CD4-positive, alpha-beta T cell (primary cell): ENCODE data around the gene ELAC1. TPM values are rescaled to one million over a fixed set of nuclear protein-coding genes. Genes with fewer than 3 reads are reported as not detected.

Experiments
- ATAC-seq: fragments of 200-7000 bp; cut with Tn5 transposase; one replicate; pipeline ENCODE4 v1.10.0; 2022; ENCODE audit warnings: mild to moderate bottlenecking; ENCODE audit not compliant: poor library complexity
- CTCF ChIA-PET: fragments of 350-600 bp; sonication (Branson Sonifier 250); formaldehyde crosslinking; loops from one replicate; lab custom pipeline; 2021; ENCODE audit warnings: antibody characterized with exemption, inconsistent platforms; lab: Charles Lee
- POLR2A ChIA-PET: fragments of 350-600 bp; sonication (Branson Sonifier 250); formaldehyde crosslinking; loops from one replicate; lab custom pipeline; 2021; ENCODE audit warnings: antibody characterized with exemption, inconsistent platforms; lab: Charles Lee
- DNase-seq, 14 experiments: peaks; one replicate each; pipeline ENCODE4 v3.0.0-alpha.2; 2013 to 2020; ENCODE audit warnings: mixed read lengths in 2 of 14
- H3K27ac ChIP-seq, 2 donors: one replicate each; pipeline versions ENCODE4 v1.5.1 to v1.7.0; 2013; ENCODE audit warnings: low read length in 2 of 2, low read depth in 1 of 2, mild to moderate bottlenecking in 1 of 2
- H3K27me3 ChIP-seq, 2 experiments: 1 replicate in 1 of 2; 2 replicates in 1 of 2; pipeline versions ENCODE4 v1.6.1 to v1.7.0; 2013; ENCODE audit warnings: low read length in 2 of 2, control low read depth in 1 of 2, mild to moderate bottlenecking in 1 of 2, moderate library complexity in 1 of 2; ENCODE audit not compliant: insufficient read depth in 2 of 2, control insufficient read depth in 1 of 2
- H3K36me3 ChIP-seq: one replicate; pipeline ENCODE4 v1.6.1; 2013; ENCODE audit warnings: low read length, control low read depth; ENCODE audit not compliant: insufficient read depth
- H3K4me1 ChIP-seq: one replicate; pipeline ENCODE4 v1.6.1; 2013; ENCODE audit warnings: low read length, control low read depth; ENCODE audit not compliant: insufficient read depth
- H3K4me3 ChIP-seq: one replicate; pipeline ENCODE4 v1.5.1; 2013; ENCODE audit warnings: mild to moderate bottlenecking, low read length, moderate library complexity
- H3K9me3 ChIP-seq, 2 experiments: 1 replicate in 1 of 2; 2 replicates in 1 of 2; pipeline versions ENCODE4 v1.6.1 to v1.7.0; 2013; ENCODE audit warnings: low read length in 2 of 2, mild to moderate bottlenecking in 2 of 2, control low read depth in 1 of 2, moderate library complexity in 1 of 2; ENCODE audit not compliant: control insufficient read depth in 1 of 2, insufficient read depth in 1 of 2
- H3K27ac Mint-ChIP-seq: one replicate; pipeline ENCODE4 v1.8.0; 2020; ENCODE audit warnings: mixed read lengths
- H3K27me3 Mint-ChIP-seq: one replicate; pipeline ENCODE4 v1.8.0; 2021; ENCODE audit warnings: mixed read lengths
- H3K36me3 Mint-ChIP-seq: one replicate; pipeline ENCODE4 v1.8.0; 2021; ENCODE audit warnings: low read depth, mixed read lengths
- H3K4me1 Mint-ChIP-seq: one replicate; pipeline ENCODE4 v1.8.0; 2021; ENCODE audit warnings: low read depth, mixed read lengths
- H3K4me3 Mint-ChIP-seq: one replicate; pipeline ENCODE4 v1.8.0; 2020; ENCODE audit warnings: mild to moderate bottlenecking, mixed read lengths
- H3K9me3 Mint-ChIP-seq: one replicate; pipeline ENCODE4 v1.8.0; 2020; ENCODE audit warnings: mixed read lengths
- CTCF ChIP-seq: fragments of 200-600 bp; IDR thresholded peaks from one replicate; pipeline ENCODE4 v1.8.0; 2022; ENCODE audit warnings: antibody characterized with exemption, mild to moderate bottlenecking
- intact Hi-C, 2 experiments: fragments of 100-400 bp; cut with DNase I in 1 of 2; cut with micrococcal nuclease in 1 of 2; formaldehyde crosslinking; loops; one replicate each; pipeline versions ENCODE4 v1.15.1 to v1.9.0; 2023 to 2025; cut with DNase I, micrococcal nuclease
- total RNA-seq, 174 experiments: library from RNA in 2 of 174; stranded (reverse) in 2 of 174; gene quantifications; one replicate each; pipeline ENCODE4 v1.2.3 and lab custom pipeline; 2021 to 2026

Gene ELAC1
- total RNA-seq, 2 experiments from 2014 or later: 3.0 to 4.6 TPM

DNA sequence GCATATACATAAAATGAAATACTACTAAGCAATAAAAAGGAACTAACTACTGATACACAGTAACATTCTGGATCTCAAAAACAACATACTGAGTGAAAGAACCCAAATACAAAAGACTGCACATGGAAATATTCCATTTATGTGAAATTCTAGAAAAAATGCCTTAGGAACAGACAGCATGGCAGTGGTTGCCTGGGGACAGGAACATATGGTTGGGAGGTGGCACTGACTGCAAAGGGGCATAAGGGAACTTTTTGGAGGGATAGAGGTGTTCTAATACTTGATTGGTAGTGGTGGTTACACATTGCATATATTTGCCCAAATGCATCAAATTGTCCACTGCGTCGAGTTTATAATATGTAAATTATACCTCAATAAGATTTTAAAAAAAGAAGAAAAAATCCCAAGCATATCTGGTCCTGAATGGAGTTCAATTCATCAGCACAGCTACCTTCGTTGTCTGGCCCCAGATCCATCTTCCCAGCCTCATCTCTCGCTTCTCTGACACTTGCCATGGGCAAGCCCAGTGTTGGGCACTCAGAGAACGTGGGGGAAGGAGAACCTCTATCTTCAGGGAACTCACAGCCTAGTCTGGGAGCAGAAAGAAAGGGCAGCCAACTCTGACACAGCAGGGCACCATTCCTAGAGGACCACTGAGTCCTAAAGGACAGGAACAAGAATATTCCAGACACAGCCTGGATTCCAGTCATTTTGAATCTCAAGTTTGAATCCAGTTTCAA, 53.6 kb downstream of the ELAC1 start:
- TF ChIP-seq CTCF: no peak
- H3K4me1 Mint-ChIP-seq: peaks cover 6% of the 10 kb centered on the region
- ATAC-seq (no peak), DNase-seq (no peak)
- no peak overlapping the region for H3K27ac ChIP-seq
- H3K27ac Mint-ChIP-seq: no peak overlapping the region
- CTCF ChIA-PET: no interaction called here
- no peaks in the 10 kb centered on the region for H3K27me3 ChIP-seq
- H3K4me3 ChIP-seq: no peak overlapping the region
- POLR2A ChIA-PET: interaction anchor here (2.2 kb wide), 1 partner anchor 8 kb away, joined by 9 read pairs; the partner anchor contains the start of gene SMAD4
- H3K4me3 Mint-ChIP-seq: no peak overlapping the region
- peaks cover 4% of the 10 kb centered on the region for H3K9me3 Mint-ChIP-seq
- H3K4me1 ChIP-seq: peaks cover 4% of the 10 kb centered on the region
- no peaks in the 10 kb centered on the region for H3K27me3 Mint-ChIP-seq
- H3K9me3 ChIP-seq: peaks cover 0 to 4% of the 10 kb centered on the region in 2 experiments
- H3K36me3 ChIP-seq: peaks cover 3% of the 10 kb centered on the region
- intact Hi-C loops: no loop called here
- peaks cover 7% of the 10 kb centered on the region for H3K36me3 Mint-ChIP-seq

- no peak overlapping the region for H3K27ac Mint-ChIP-seq
- no peak for TF ChIP-seq CTCF
- H3K36me3 Mint-ChIP-seq: peaks cover 26% of the 10 kb centered on the region
- Histone ChIP-seq H3K9me3 (peaks cover 0 to 4% of the 10 kb centered on the region in 2 experiments), H3K27me3 (no peaks in the 10 kb centered on the region), H3K4me1 (peaks cover 23% of the 10 kb centered on the region), H3K36me3 (peaks cover 9% of the 10 kb centered on the region), H3K27ac (no peak overlapping the region), H3K4me3 (no peak overlapping the region)
- ATAC-seq: no peak
- H3K9me3 Mint-ChIP-seq: peaks cover 4% of the 10 kb centered on the region
- H3K4me3 Mint-ChIP-seq: no peak overlapping the region
- ChIA-PET CTCF (interaction anchor here (1.0 kb wide), 1 partner anchor 26 kb away, joined by 3 read pairs; no protein-coding TSS in a partner anchor), POLR2A (interaction anchor here (0.9 kb wide), 1 partner anchor 57 kb away, joined by 3 read pairs; the partner anchor contains the start of gene ELAC1)
- intact Hi-C loops: loop anchor here (2.0 to 5.0 kb wide), 2 partner anchors 169 to 738 kb away; partner anchors contain the start of gene CXXC1 (in 1 of the 2)
- DNase-seq: no peak
- H3K4me1 Mint-ChIP-seq: peaks cover 26% of the 10 kb centered on the region
- H3K27me3 Mint-ChIP-seq: no peaks in the 10 kb centered on the region
Measured at GRCh38 chr18:51025512-51025911, 57.7 kb downstream of the ELAC1 start.

GRCh38 chr18:51028201-51028805, 60.5 kb downstream of the ELAC1 start:
- peaks cover 51% of the 10 kb centered on the region for H3K4me1 Mint-ChIP-seq
- no peak overlapping the region for H3K27ac ChIP-seq
- peaks cover 9% of the 10 kb centered on the region for H3K36me3 ChIP-seq
- no peaks in the 10 kb centered on the region for H3K27me3 Mint-ChIP-seq
- H3K36me3 Mint-ChIP-seq: peaks cover 47% of the 10 kb centered on the region
- ATAC-seq (no peak), DNase-seq (peak in 4 of 14 experiments; percentile 3 to 38 (median 32))
- peaks cover 26% of the 10 kb centered on the region for H3K4me1 ChIP-seq
- peaks cover 0 to 4% of the 10 kb centered on the region in 2 experiments for H3K9me3 ChIP-seq
- H3K27me3 ChIP-seq: no peaks in the 10 kb centered on the region
- no peak for TF ChIP-seq CTCF
- CTCF ChIA-PET: interaction anchor here (1.1 to 1.3 kb wide), 2 partner anchors 23 to 26 kb away, joined by 3 to 4 read pairs; no protein-coding TSS in a partner anchor
- intact Hi-C loops: loop anchor here (1.0 to 5.0 kb wide), 2 partner anchors 60 to 741 kb away; partner anchors contain the start of genes CXXC1 (in 1 of the 2) and ELAC1 (in 1 of the 2)
- peak overlapping the region; percentile 98 for H3K4me3 Mint-ChIP-seq
- H3K27ac Mint-ChIP-seq: peak overlapping the region; percentile 100
- POLR2A ChIA-PET: interaction anchor here (1.4 to 4.2 kb wide), 4 partner anchors 61 to 168 kb away, joined by 7 to 107 read pairs (median 68); partner anchors contain the start of genes ELAC1, ME2 and MEX3C
- H3K4me3 ChIP-seq: no peak overlapping the region
- H3K9me3 Mint-ChIP-seq: peaks cover 4% of the 10 kb centered on the region
